Measurements from ENCODE around the gene ARFRP1. TPM values are rescaled to one million over a fixed set of nuclear protein-coding genes. Genes with fewer than 3 reads are reported as not detected.

ARFRP1 gene
- total RNA-seq, 1 donor from 2014 or later = 49.4 TPM

GRCh38 chr20:63681609-63682142, 26.1 kb downstream of the ARFRP1 start:
- H3K9me3 ChIP-seq = no peaks in the 10 kb centered on the region
- intact Hi-C loops (cut with DNase I) = no loop called here
- DNase-seq = no peak

GRCh38 chr20:63680857-63681608, 26.7 kb downstream of the ARFRP1 start:
- no peaks in the 10 kb centered on the region for H3K27me3 ChIP-seq
- peak overlapping the region; percentile 84 for H3K27ac ChIP-seq
- peaks cover 5% of the 10 kb centered on the region for H3K36me3 ChIP-seq
- ATAC-seq (no peak), DNase-seq (no peak)
- no peak overlapping the region for H3K4me3 ChIP-seq
- no peak for TF ChIP-seq CTCF (IDR thresholded peaks at IDR 0.05)
- no peaks in the 10 kb centered on the region for H3K9me3 ChIP-seq
- peaks cover 21% of the 10 kb centered on the region for H3K4me1 ChIP-seq
- intact Hi-C loops (cut with DNase I) = no loop called here

More at GRCh38 chr20:63681609-63682142, 26.1 kb downstream of the ARFRP1 start:
- Histone ChIP-seq H3K4me3 (no peak overlapping the region), H3K36me3 (no peaks in the 10 kb centered on the region), H3K27me3 (no peaks in the 10 kb centered on the region), H3K4me1 (peaks cover 28% of the 10 kb centered on the region), H3K27ac (peak overlapping the region; percentile 84)
- no peak for ATAC-seq
- TF ChIP-seq CTCF (IDR thresholded peaks at IDR 0.05) = no peak

- Histone ChIP-seq H3K4me3 (no peak overlapping the region), H3K4me1 (peaks cover 16% of the 10 kb centered on the region), H3K36me3 (peaks cover 11% of the 10 kb centered on the region), H3K27ac (no peak overlapping the region), H3K27me3 (no peaks in the 10 kb centered on the region), H3K9me3 (no peaks in the 10 kb centered on the region)
- DNase-seq (no peak), ATAC-seq (no peak)
- intact Hi-C loops (cut with DNase I) = no loop called here
- no peak for TF ChIP-seq CTCF (IDR thresholded peaks at IDR 0.05)
These were observed 27.3 kb downstream of the ARFRP1 start for GRCh38 chr20:63680427-63680826.

GRCh38 chr20:63679799-63680305, 27.9 kb downstream of the ARFRP1 start:
- DNase-seq (no peak), ATAC-seq (no peak)
- Histone ChIP-seq H3K36me3 (peaks cover 16% of the 10 kb centered on the region), H3K27ac (no peak overlapping the region), H3K27me3 (no peaks in the 10 kb centered on the region), H3K4me1 (peaks cover 16% of the 10 kb centered on the region), H3K9me3 (no peaks in the 10 kb centered on the region), H3K4me3 (no peak overlapping the region)
- TF ChIP-seq CTCF (IDR thresholded peaks at IDR 0.05) = no peak
- intact Hi-C loops (cut with DNase I) = no loop called here

- intact Hi-C loops (cut with DNase I) = no loop called here
- Histone ChIP-seq H3K4me3 (no peak overlapping the region), H3K9me3 (no peaks in the 10 kb centered on the region), H3K4me1 (peaks cover 16% of the 10 kb centered on the region), H3K27me3 (no peaks in the 10 kb centered on the region), H3K27ac (no peak overlapping the region), H3K36me3 (peaks cover 23% of the 10 kb centered on the region)
- TF ChIP-seq CTCF (IDR thresholded peaks at IDR 0.05) = no peak
- no peak for DNase-seq
- ATAC-seq = no peak
These were observed 28.9 kb downstream of the ARFRP1 start for GRCh38 chr20:63678667-63679465.

All from upper lobe of right lung (tissue), 1 donor.